ENCODE measurements around the gene PTPRN2.

The PTPRN2 gene

DNA sequence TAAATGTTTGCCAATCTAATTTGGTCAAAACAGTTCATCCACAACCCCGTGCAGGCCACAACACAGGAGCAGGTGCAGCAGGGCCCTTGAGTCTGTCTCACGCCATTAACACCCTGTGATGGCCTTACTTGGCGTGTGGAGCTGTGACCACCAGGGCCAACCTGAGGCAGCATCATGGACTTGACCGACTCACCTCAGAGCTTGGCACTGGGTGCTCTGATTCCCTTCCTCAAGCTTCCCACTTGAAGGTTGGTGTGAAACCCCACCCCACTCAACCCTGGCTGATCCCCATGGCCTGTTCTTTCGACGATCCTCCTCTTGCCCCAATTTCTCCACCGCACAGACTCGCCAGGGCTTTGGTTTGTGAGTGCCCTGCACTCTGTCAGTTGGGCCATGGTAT lies 623.1 kb downstream of the PTPRN2 start:
- TF ChIP-seq, protein P1, sequence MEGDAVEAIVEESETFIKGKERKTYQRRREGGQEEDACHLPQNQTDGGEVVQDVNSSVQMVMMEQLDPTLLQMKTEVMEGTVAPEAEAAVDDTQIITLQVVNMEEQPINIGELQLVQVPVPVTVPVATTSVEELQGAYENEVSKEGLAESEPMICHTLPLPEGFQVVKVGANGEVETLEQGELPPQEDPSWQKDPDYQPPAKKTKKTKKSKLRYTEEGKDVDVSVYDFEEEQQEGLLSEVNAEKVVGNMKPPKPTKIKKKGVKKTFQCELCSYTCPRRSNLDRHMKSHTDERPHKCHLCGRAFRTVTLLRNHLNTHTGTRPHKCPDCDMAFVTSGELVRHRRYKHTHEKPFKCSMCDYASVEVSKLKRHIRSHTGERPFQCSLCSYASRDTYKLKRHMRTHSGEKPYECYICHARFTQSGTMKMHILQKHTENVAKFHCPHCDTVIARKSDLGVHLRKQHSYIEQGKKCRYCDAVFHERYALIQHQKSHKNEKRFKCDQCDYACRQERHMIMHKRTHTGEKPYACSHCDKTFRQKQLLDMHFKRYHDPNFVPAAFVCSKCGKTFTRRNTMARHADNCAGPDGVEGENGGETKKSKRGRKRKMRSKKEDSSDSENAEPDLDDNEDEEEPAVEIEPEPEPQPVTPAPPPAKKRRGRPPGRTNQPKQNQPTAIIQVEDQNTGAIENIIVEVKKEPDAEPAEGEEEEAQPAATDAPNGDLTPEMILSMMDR (IDR thresholded peaks at IDR 0.05; ENCODE audit: extremely low read depth, insufficient read depth, missing control alignments): no peak
- DNase-seq (ENCODE audit: low spot score): no peak
- in situ Hi-C loops (cut with MboI; ENCODE audit: low pct_unique_long_range_greater_than_20kb, low sequenced_read_pairs, unreplicated experiment): no loop called here

DNA sequence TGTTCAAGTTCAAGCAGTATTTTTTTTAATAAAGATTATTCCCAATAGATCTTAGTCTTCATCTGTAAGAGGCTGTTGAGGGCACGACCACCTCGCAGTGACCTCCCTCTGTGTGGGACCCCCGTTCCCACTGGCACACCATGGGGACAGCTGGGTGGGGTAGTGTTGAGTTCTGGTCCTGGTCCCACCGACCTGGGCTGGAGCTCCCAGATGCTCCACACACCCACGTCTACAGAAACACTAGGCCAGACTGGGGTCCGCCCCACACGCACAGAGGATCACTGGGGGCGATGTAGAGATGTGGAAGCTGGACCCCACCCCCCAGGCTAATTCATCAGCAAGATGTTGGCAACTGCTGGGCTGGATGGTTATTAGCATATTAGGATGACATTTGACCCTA lies 623.6 kb downstream of the PTPRN2 start:
- in situ Hi-C loops (cut with MboI; ENCODE audit: low pct_unique_long_range_greater_than_20kb, low sequenced_read_pairs, unreplicated experiment): no loop called here
- no peak for DNase-seq (ENCODE audit: low spot score)
- TF ChIP-seq, protein P1 (IDR thresholded peaks at IDR 0.05; ENCODE audit: extremely low read depth, insufficient read depth, missing control alignments): no peak

DNA sequence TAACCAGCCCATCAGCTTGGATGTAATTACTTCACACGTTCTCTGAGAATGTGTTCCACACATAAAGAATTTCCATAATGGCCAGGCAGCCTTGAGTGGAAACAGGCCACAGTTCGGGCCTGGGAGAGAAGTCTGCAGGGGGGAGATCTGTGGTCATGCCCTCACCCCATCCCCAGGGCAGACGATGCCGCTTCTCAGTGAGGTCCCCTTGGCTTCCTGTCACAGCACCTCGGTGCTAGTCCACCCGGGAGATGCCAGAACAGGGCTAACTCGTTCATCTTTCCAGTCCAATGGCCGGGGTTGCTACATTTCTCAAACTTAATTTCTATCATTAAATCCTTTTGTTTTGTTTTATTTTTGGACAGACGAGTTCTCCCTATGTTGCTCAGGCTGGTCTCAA lies 624.1 kb downstream of the PTPRN2 start:
- in situ Hi-C loops (cut with MboI; ENCODE audit: low pct_unique_long_range_greater_than_20kb, low sequenced_read_pairs, unreplicated experiment): no loop called here
- DNase-seq (ENCODE audit: low spot score): no peak
- TF ChIP-seq, protein P1 (IDR thresholded peaks at IDR 0.05; ENCODE audit: extremely low read depth, insufficient read depth, missing control alignments): no peak

DNA sequence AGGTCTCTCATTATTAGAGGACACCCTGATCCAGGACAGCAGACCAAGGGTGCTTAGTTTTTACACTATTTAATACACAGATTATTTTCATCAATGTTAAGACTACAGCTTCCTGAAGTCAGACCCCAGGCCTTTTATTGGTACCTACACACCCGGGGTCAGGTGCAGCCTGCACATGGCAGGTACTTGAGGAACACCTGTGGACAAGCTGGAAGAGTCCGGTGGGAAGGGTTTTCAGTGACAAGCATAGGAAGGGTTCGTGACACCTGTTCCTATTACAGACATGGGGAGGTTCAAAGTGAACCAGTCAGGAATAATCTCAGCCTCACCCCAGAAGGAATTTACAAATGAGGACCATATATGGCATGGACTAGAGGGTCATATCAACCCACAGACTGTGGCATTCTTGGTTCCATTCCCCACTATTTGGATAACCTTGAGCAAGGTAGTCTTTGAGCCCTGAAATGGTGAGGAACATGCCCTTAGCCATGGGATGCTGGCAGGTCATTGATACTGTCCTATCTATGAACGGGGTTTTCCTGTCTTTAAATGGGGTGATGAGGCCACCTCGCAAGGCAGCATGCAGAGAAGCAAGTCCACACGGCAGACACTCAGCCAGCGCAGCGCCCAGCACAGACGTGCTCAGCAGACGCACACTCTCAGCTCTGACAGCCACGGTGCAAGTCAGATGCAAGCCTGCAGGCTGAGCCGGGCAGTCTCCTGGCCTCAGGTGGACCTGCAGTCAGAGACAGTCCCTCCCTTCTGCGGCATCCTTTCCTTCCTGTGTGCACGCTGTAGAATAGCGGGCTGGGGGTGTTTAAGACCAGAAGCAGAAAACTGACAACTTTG lies 624.9 kb downstream of the PTPRN2 start:
- TF ChIP-seq, protein P1 (IDR thresholded peaks at IDR 0.05; ENCODE audit: extremely low read depth, insufficient read depth, missing control alignments): no peak
- no peak for DNase-seq (ENCODE audit: low spot score)
- in situ Hi-C loops (cut with MboI; ENCODE audit: low pct_unique_long_range_greater_than_20kb, low sequenced_read_pairs, unreplicated experiment): no loop called here

DNA sequence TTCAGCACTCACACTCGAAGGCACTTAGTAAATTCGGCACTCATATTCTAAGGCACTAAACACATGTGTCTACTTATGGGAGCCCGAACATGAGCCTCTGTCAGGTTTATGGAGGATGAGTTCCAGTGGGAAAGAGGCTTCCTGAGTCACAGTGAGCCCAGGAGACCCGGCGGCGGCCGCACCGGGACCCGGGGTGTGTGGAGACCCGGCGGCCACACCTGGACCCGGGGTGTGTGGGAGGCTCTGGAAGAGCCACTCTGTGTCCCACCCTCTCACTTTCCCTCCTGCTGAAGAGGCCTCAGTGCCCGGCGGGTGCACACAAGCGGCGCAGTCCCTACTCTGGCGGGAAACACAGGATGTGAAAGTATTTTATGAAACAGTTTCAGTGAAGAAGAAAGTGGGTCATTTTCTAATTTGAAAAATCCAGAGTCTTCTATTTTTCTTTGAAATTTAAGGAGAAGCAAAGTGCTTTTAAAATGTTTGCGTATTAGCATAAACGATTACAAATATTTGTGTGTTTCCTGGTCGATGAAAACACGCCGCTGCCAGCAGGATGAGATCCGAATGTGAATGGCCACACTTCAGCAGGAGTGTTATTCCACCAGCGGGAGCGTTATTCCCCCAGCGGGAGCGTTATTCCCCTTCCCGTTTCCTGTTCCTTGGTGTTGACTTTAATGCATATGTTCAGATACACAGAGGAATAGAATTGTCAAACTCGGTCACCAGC lies 625.7 kb downstream of the PTPRN2 start:
- no peak for DNase-seq (ENCODE audit: low spot score)
- in situ Hi-C loops (cut with MboI; ENCODE audit: low pct_unique_long_range_greater_than_20kb, low sequenced_read_pairs, unreplicated experiment): no loop called here

DNA sequence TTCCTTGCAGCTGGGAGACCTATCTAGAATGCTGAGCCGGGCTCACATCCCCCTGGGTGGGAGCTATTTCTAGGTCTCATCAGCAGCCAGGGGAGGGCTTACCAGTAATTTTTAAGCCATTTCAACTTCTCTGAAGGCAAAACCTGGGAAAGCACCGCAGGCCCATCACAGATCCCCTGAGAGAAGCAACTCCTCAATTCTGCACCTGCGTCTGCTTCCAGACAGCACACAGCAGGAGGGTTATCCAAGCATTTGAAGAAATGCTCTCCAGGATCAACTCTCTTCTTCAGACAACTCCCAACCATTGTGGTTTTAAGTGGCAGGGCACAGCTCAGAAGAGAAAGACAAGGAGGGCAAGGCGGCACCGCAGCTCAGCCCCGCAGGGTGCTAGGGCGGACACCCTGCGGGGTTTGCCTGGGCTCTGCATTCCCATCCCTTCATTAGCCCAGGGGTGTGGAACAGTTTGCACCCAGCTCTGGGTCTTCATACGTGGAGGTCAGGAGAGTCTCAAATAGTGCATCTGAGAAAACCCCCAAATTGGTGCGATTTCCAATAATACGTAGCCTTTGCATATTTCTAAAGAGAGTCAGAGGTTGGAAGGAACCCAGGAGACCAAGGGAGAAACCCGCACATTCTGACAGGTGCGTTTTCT lies 632.1 kb downstream of the PTPRN2 start:
- no peak for DNase-seq (ENCODE audit: low spot score)
- TF ChIP-seq, protein P1 (IDR thresholded peaks at IDR 0.05; ENCODE audit: extremely low read depth, insufficient read depth, missing control alignments): no peak
- in situ Hi-C loops (cut with MboI; ENCODE audit: low pct_unique_long_range_greater_than_20kb, low sequenced_read_pairs, unreplicated experiment): no loop called here

More for the DNA sequence above, 625.7 kb downstream of the PTPRN2 start:
- TF ChIP-seq, protein P1 (IDR thresholded peaks at IDR 0.05; ENCODE audit: extremely low read depth, insufficient read depth, missing control alignments): no peak
